Gastrocnemius medialis (tissue), 4 donors: ENCODE data around the gene WIPI1. TPM values are rescaled to one million over a fixed set of nuclear protein-coding genes. Genes with fewer than 3 reads are reported as not detected.
A peak's percentile ranks its signal among the peaks of the same experiment; 100 is the strongest.

Experiments
- ATAC-seq, 2 donors: fragments of 150-250 bp; one replicate each; pipeline ENCODE4 v1.9.1; 2016
- DNase-seq, 2 donors: peaks; one replicate each; pipeline ENCODE4 v3.0.0-alpha.2; 2019
- H3K27ac ChIP-seq, 4 donors: fragments of 200-600 bp; sonication (generic); 1 replicate in 1 of 4; 2 replicates in 3 of 4; pipeline ENCODE4 v1.5.1; 2016 to 2018; ENCODE audit warnings: mild to moderate bottlenecking in 2 of 4, moderate library complexity in 1 of 4
- H3K27me3 ChIP-seq, 3 donors: fragments of 200-600 bp; sonication (generic) in 2 of 3; 1 replicate in 1 of 3; 2 replicates in 2 of 3; pipeline versions ENCODE4 v1.5.1 to v1.6.0; 2016 to 2019; ENCODE audit warnings: mild to moderate bottlenecking in 1 of 3, moderate library complexity in 1 of 3
- H3K36me3 ChIP-seq, 2 donors: fragments of 200-600 bp; sonication (generic) in 1 of 2; one replicate each; pipeline ENCODE4 v1.5.1; 2017 to 2018
- H3K4me1 ChIP-seq, 2 donors: fragments of 200-600 bp; sonication (generic) in 1 of 2; one replicate each; pipeline ENCODE4 v1.5.1; 2016 to 2017; ENCODE audit warnings: mild to moderate bottlenecking in 2 of 2
- H3K4me3 ChIP-seq, 4 donors: fragments of 200-600 bp; sonication (generic) in 3 of 4; 1 replicate in 1 of 4; 2 replicates in 3 of 4; pipeline ENCODE4 v1.5.1; 2016 to 2019; ENCODE audit warnings: mild to moderate bottlenecking in 2 of 4
- H3K9me3 ChIP-seq, 3 donors: fragments of 200-600 bp; sonication (generic) in 2 of 3; 1 replicate in 1 of 3; 2 replicates in 2 of 3; pipeline ENCODE4 v1.5.1; 2016 to 2019
- CTCF ChIP-seq, 5 experiments: fragments of 450-650 bp in 3 of 5; fragments of 200-600 bp in 2 of 5; sonication (generic) in 2 of 5; IDR thresholded peaks in 4 of 5; conservative IDR thresholded peaks in 1 of 5; 1 replicate in 4 of 5; 2 replicates in 1 of 5; pipeline ENCODE4 v1.5.1; 2016 to 2019; ENCODE audit warnings: antibody characterized with exemption in 5 of 5, mild to moderate bottlenecking in 3 of 5, moderate library complexity in 3 of 5
- POLR2A ChIP-seq, 2 donors: fragments of 450-650 bp; IDR thresholded peaks; one replicate each; pipeline ENCODE4 v1.6.1; 2017; ENCODE audit warnings: antibody characterized with exemption in 2 of 2, mild to moderate bottlenecking in 2 of 2, moderate library complexity in 2 of 2
- in situ Hi-C, 4 donors: fragments of 200-750 bp; cut with MboI; loops; one replicate each; pipeline versions ENCODE4 v1.15.0 to v1.8.0; 2017; ENCODE audit warnings: low sequenced_read_pairs in 4 of 4
- intact Hi-C: fragments of 100-400 bp; cut with DNase I; formaldehyde crosslinking; loops from one replicate; pipeline ENCODE4 v1.15.1; 2023; ENCODE audit warnings: low total_unique reads
- total RNA-seq, 4 donors: library from RNA; depleted of rRNA; stranded (reverse); fragments of >200 nt; gene quantifications; one replicate each; pipeline versions ENCODE4 v1.1.0 to v1.2.3, GENCODE V29; 2016

WIPI1 gene
- total RNA-seq, 4 donors from 2014 or later, result 79.1 to 182 (median 92.0) TPM

GRCh38 chr17:68403122-68403521, 54.2 kb downstream of the WIPI1 start:
- TF ChIP-seq CTCF (IDR thresholded peaks at IDR 0.05 in 4 of 5, conservative IDR thresholded peaks at IDR 0.05 in 1 of 5) (no peak), POLR2A (IDR thresholded peaks at IDR 0.05) (no peak)
- intact Hi-C loops, result no loop called here

DNA sequence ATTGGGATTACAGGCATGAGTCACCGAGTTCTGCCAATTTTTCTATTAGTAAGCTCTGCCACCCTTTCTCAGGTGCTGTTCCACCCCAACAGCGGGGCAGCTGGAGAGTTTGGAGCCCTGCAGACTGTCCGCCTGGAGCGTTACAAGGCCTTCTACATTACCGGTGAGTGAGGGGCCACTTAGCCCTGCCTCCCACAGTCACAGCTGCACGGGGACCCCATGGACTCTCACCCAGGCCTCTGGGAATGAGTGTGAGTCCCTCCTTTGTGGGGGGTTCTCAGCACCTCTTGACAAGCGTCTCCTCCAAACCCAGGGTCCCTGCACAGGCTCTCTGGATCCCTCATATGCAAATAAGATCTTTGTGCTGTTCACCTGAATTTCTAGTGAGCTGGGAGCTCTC, 56.0 kb downstream of the WIPI1 start:
- Histone ChIP-seq H3K9me3 (peaks cover 0 to 6% (median 0%) of the 10 kb centered on the region in 3 donors), H3K36me3 (no peaks in the 10 kb centered on the region), H3K4me3 (no peak overlapping the region), H3K4me1 (peaks cover 20 to 23% of the 10 kb centered on the region in 2 donors), H3K27me3 (no peaks in the 10 kb centered on the region), H3K27ac (no peak overlapping the region)
- intact Hi-C loops (no loop called here), in situ Hi-C loops (no loop called here)
- no peak for DNase-seq
- no peak for ATAC-seq
- TF ChIP-seq POLR2A (IDR thresholded peaks at IDR 0.05), result no peak
- TF ChIP-seq CTCF (IDR thresholded peaks at IDR 0.05 in 4 of 5, conservative IDR thresholded peaks at IDR 0.05 in 1 of 5), result no peak

More at GRCh38 chr17:68403122-68403521, 54.2 kb downstream of the WIPI1 start:
- H3K4me3 ChIP-seq, result no peak overlapping the region
- H3K36me3 ChIP-seq, result no peaks in the 10 kb centered on the region
- in situ Hi-C loops, result no loop called here
- ATAC-seq, result no peak
- peaks cover 0 to 6% (median 2%) of the 10 kb centered on the region in 3 donors for H3K9me3 ChIP-seq
- peaks cover 20 to 23% of the 10 kb centered on the region in 2 donors for H3K4me1 ChIP-seq
- no peaks in the 10 kb centered on the region for H3K27me3 ChIP-seq
- no peak overlapping the region for H3K27ac ChIP-seq
- DNase-seq, result no peak

DNA sequence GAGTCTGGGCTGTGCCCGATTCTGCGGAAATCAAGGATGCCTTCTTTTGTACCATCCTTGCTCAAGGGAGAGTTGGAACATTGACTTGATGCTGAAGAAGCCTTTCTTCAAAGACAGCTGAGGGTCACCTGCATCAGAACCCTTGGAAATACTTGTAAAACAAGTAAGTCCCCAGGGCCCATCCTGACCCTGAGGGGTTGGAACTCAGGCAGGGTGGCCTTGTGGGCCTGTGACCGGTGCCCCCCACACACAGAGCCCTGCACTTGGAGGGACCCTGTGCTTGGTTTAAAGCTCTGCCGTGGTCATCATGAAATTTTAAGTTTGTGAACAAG, 56.9 kb downstream of the WIPI1 start:
- intact Hi-C loops, result no loop called here
- H3K4me1 ChIP-seq, result peaks cover 20 to 23% of the 10 kb centered on the region in 2 donors
- H3K9me3 ChIP-seq, result peaks cover 0 to 3% (median 0%) of the 10 kb centered on the region in 3 donors
- ATAC-seq (peak in 1 of 2 donors; percentile 19), DNase-seq (no peak)
- no peak overlapping the region for H3K4me3 ChIP-seq
- H3K36me3 ChIP-seq, result no peaks in the 10 kb centered on the region
- TF ChIP-seq CTCF (IDR thresholded peaks at IDR 0.05 in 4 of 5, conservative IDR thresholded peaks at IDR 0.05 in 1 of 5) (no peak), POLR2A (IDR thresholded peaks at IDR 0.05) (no peak)
- H3K27me3 ChIP-seq, result no peaks in the 10 kb centered on the region
- in situ Hi-C loops, result no loop called here
- H3K27ac ChIP-seq, result peak overlapping the region in 2 of 4 donors; percentile 15 to 52

GRCh38 chr17:68399638-68400403, 57.5 kb downstream of the WIPI1 start:
- peaks cover 20 to 23% of the 10 kb centered on the region in 2 donors for H3K4me1 ChIP-seq
- H3K36me3 ChIP-seq, result no peaks in the 10 kb centered on the region
- no peak for TF ChIP-seq CTCF (IDR thresholded peaks at IDR 0.05 in 4 of 5, conservative IDR thresholded peaks at IDR 0.05 in 1 of 5)
- TF ChIP-seq POLR2A (IDR thresholded peaks at IDR 0.05), result no peak
- no peak overlapping the region for H3K4me3 ChIP-seq
- H3K9me3 ChIP-seq, result no peaks in the 10 kb centered on the region
- H3K27me3 ChIP-seq, result no peaks in the 10 kb centered on the region
- H3K27ac ChIP-seq, result peak overlapping the region in 3 of 4 donors; percentile 2 to 52 (median 15)
- intact Hi-C loops, result loop anchor here (1.0 kb wide), 2 partner anchors 63 to 137 kb away; no protein-coding TSS in a partner anchor
- in situ Hi-C loops, result loop anchor here in 3 of 4 donors (5.0 to 10.0 kb wide), 2 partner anchors 135 to 138 kb away; no protein-coding TSS in a partner anchor
- DNase-seq (no peak), ATAC-seq (peak; percentile 6 to 24)
